Fibroblast of pulmonary artery (primary cell): ENCODE results near the gene GSTA4.
"Not testable (repeated sequence)": the region's sequence is repeated elsewhere in the genome, so short reads cannot be mapped to it uniquely, and the experiment has no call there.

Experiments used
- DNase-seq: peaks from one replicate; pipeline ENCODE4 v3.0.0-alpha.2; 2010; ENCODE audit warnings: low read depth
- H3K4me3 ChIP-seq: replicated peaks from 2 replicates; pipeline ENCODE4 v1.5.1; 2011; ENCODE audit warnings: low read depth, mild to moderate bottlenecking, control low read depth, low read length, moderate library complexity
- CTCF ChIP-seq: IDR thresholded peaks from 2 replicates; pipeline ENCODE4 v1.5.1; 2011; ENCODE audit warnings: mild to moderate bottlenecking, control low read depth, low read length, inconsistent platforms; ENCODE audit errors: missing control alignments

Gene GSTA4

GRCh38 chr6:53015486-53015885 lies 20.4 kb upstream of the GSTA4 start:
- DNase-seq: no peak
- no peak overlapping the region for H3K4me3 ChIP-seq
- no peak for TF ChIP-seq CTCF

GRCh38 chr6:53014744-53015143 lies 19.7 kb upstream of the GSTA4 start:
- no peak for DNase-seq
- no peak overlapping the region for H3K4me3 ChIP-seq
- TF ChIP-seq CTCF: no peak

- H3K4me3 ChIP-seq: no peak overlapping the region
- no peak for TF ChIP-seq CTCF
- DNase-seq: peak; percentile 58
Observed at GRCh38 chr6:53014063-53014462, 19.0 kb upstream of the GSTA4 start.

GRCh38 chr6:53011979-53012378 lies 16.9 kb upstream of the GSTA4 start:
- no peak for TF ChIP-seq CTCF
- no peak overlapping the region for H3K4me3 ChIP-seq
- DNase-seq: no peak

- no peak overlapping the region for H3K4me3 ChIP-seq
- TF ChIP-seq CTCF: no peak
- no peak for DNase-seq
Observed at GRCh38 chr6:53010504-53010903, 15.4 kb upstream of the GSTA4 start.

- no peak for TF ChIP-seq CTCF
- no peak for DNase-seq
- no peak overlapping the region for H3K4me3 ChIP-seq
Observed at GRCh38 chr6:53009511-53009910, 14.4 kb upstream of the GSTA4 start.

GRCh38 chr6:53009056-53009455 lies 14.0 kb upstream of the GSTA4 start:
- no peak for TF ChIP-seq CTCF
- DNase-seq: no peak

GRCh38 chr6:53008192-53008687 lies 13.2 kb upstream of the GSTA4 start:
- DNase-seq, H3K4me3 ChIP-seq: not testable (repeated sequence)

More at GRCh38 chr6:53009056-53009455, 14.0 kb upstream of the GSTA4 start:
- no peak overlapping the region for H3K4me3 ChIP-seq
